Medulla oblongata (tissue), 1 donor: ENCODE results near the gene RMI1.

ENCODE experiments used
- DNase-seq: peaks from one replicate; pipeline ENCODE4 v3.0.0-alpha.2; 2015; ENCODE audit errors: extremely low spot score

The RMI1 gene

GRCh38 chr9:83969602-83970001 lies 11.0 kb upstream of the RMI1 start:
- no peak for DNase-seq

GRCh38 chr9:83971485-83971884 lies 9.1 kb upstream of the RMI1 start:
- no peak for DNase-seq

GRCh38 chr9:83972286-83972685 lies 8.3 kb upstream of the RMI1 start:
- no peak for DNase-seq

- DNase-seq = no peak
These were observed 5.3 kb upstream of the RMI1 start for GRCh38 chr9:83975300-83975699.

- no peak for DNase-seq
These were observed 4.2 kb upstream of the RMI1 start for GRCh38 chr9:83976372-83976771.

- DNase-seq = no peak
These were observed 3.4 kb upstream of the RMI1 start for GRCh38 chr9:83977196-83977595.

- peak; percentile 82 for DNase-seq
These were observed 1.4 kb upstream of the RMI1 start for GRCh38 chr9:83978992-83979811.

- DNase-seq = peak; percentile 98
These were observed 702 bp upstream of the RMI1 start, which contains the start of gene HNRNPK for GRCh38 chr9:83979812-83980394. HNRNPK (minus strand) TSS chr9:83980215; CDS start chr9:83978252, 1,963 bp downstream.

- peak; percentile 40 for DNase-seq
These were observed 694 bp downstream of the RMI1 start for GRCh38 chr9:83981126-83981871.

- DNase-seq = no peak
These were observed 5.6 kb downstream of the RMI1 start for GRCh38 chr9:83986195-83986594.

- DNase-seq = no peak
These were observed 6.3 kb downstream of the RMI1 start for GRCh38 chr9:83986765-83987401.

- DNase-seq = no peak
These were observed 6.8 kb downstream of the RMI1 start for GRCh38 chr9:83987402-83987791.

GRCh38 chr9:83988411-83988810 lies 7.8 kb downstream of the RMI1 start:
- no peak for DNase-seq

GRCh38 chr9:83991355-83991754 lies 10.8 kb downstream of the RMI1 start:
- DNase-seq = no peak

GRCh38 chr9:83992407-83992806 lies 11.8 kb downstream of the RMI1 start:
- DNase-seq = no peak

- DNase-seq = no peak
These were observed 12.3 kb downstream of the RMI1 start for GRCh38 chr9:83992901-83993300.

- no peak for DNase-seq
These were observed 15.5 kb downstream of the RMI1 start for GRCh38 chr9:83996126-83996525.

- no peak for DNase-seq
These were observed 18.7 kb downstream of the RMI1 start for GRCh38 chr9:83999141-83999918.

- DNase-seq = no peak
These were observed 19.6 kb downstream of the RMI1 start for GRCh38 chr9:84000186-84000585.

GRCh38 chr9:84001621-84002020 lies 21.0 kb downstream of the RMI1 start:
- peak; percentile 33 for DNase-seq

GRCh38 chr9:84002344-84002743 lies 21.7 kb downstream of the RMI1 start:
- peak; percentile 10 for DNase-seq
